ENCODE measurements around the gene PARN. TPM values are rescaled to one million over a fixed set of nuclear protein-coding genes. Genes with fewer than 3 reads are reported as not detected.
"Not testable (repeated sequence)": the region's sequence is repeated elsewhere in the genome, so short reads cannot be mapped to it uniquely, and the experiment has no call there.

The PARN gene
- total RNA-seq, 2 experiments from 2014 or later: 27.4 to 28.2 TPM

- intact Hi-C loops (cut with DNase I, micrococcal nuclease): no loop called here
- DNase-seq (peak in 4 of 14 experiments; percentile 6 to 41 (median 14)), ATAC-seq (ENCODE audit: poor library complexity) (no peak)
- H3K36me3 Mint-ChIP-seq (ENCODE audit: low read depth): no peaks in the 10 kb centered on the region
- H3K4me3 ChIP-seq (ENCODE audit: low read length): no peak overlapping the region
- H3K27ac ChIP-seq (ENCODE audit: low read depth in 1 of 2, low read length in 2 of 2): no peak overlapping the region
- H3K36me3 ChIP-seq (ENCODE audit: insufficient read depth, low read length): no peaks in the 10 kb centered on the region
- CTCF ChIA-PET: no interaction called here
- no peaks in the 10 kb centered on the region for H3K27me3 Mint-ChIP-seq
- no peak overlapping the region for H3K4me3 Mint-ChIP-seq
- H3K4me1 Mint-ChIP-seq (ENCODE audit: low read depth): peaks cover 11% of the 10 kb centered on the region
- H3K9me3 Mint-ChIP-seq: no peaks in the 10 kb centered on the region
- no peak overlapping the region for H3K27ac Mint-ChIP-seq
- H3K4me1 ChIP-seq (ENCODE audit: insufficient read depth, low read length): no peaks in the 10 kb centered on the region
- no peaks in the 10 kb centered on the region for H3K9me3 ChIP-seq (ENCODE audit: control insufficient read depth in 1 of 2, insufficient read depth in 1 of 2, low read length in 2 of 2)
- no peak for TF ChIP-seq CTCF (IDR thresholded peaks at IDR 0.05)
- H3K27me3 ChIP-seq (ENCODE audit: control insufficient read depth in 1 of 2, insufficient read depth in 2 of 2, low read length in 2 of 2): no peaks in the 10 kb centered on the region
- POLR2A ChIA-PET: no interaction called here
Measured at GRCh38 chr16:14405611-14406537, 224.2 kb downstream of the PARN start.

DNA sequence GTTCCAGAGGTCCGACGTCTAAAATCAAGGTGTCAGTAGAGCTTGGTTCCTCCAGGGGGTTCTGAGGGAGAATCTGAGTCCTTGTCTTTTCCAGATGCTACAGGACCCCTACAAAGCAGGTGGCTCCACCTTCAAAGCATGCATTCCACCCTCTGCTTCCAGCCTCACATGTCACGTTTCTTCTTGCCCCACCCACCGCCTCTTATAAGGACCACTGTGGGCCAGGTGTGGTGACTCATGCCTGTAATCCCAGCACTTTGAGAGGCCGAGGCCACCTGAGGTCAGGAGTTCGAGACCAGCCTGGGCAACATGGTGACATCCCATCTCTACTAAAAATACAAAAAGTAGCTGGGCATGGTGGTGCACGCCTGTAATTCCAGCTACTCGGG is 227.1 kb downstream of the PARN start:
- H3K27ac Mint-ChIP-seq; H3K4me1 ChIP-seq (ENCODE audit: insufficient read depth, low read length); H3K4me3 ChIP-seq (ENCODE audit: low read length); H3K27me3 Mint-ChIP-seq; POLR2A ChIA-PET; ATAC-seq (ENCODE audit: poor library complexity); H3K36me3 Mint-ChIP-seq (ENCODE audit: low read depth); DNase-seq; H3K27ac ChIP-seq (ENCODE audit: low read depth in 1 of 2, low read length in 2 of 2); H3K27me3 ChIP-seq (ENCODE audit: control insufficient read depth in 1 of 2, insufficient read depth in 2 of 2, low read length in 2 of 2); H3K36me3 ChIP-seq (ENCODE audit: insufficient read depth, low read length); CTCF ChIA-PET; H3K9me3 ChIP-seq (ENCODE audit: control insufficient read depth in 1 of 2, insufficient read depth in 1 of 2, low read length in 2 of 2); intact Hi-C loops (cut with DNase I, micrococcal nuclease); H3K9me3 Mint-ChIP-seq; H3K4me3 Mint-ChIP-seq: not testable (repeated sequence)
- H3K4me1 Mint-ChIP-seq (ENCODE audit: low read depth): peaks cover 11% of the 10 kb centered on the region

GRCh38 chr16:14402114-14403000 is 227.7 kb downstream of the PARN start:
- H3K36me3 Mint-ChIP-seq (ENCODE audit: low read depth); intact Hi-C loops (cut with DNase I, micrococcal nuclease); H3K4me1 ChIP-seq (ENCODE audit: insufficient read depth, low read length); H3K27ac Mint-ChIP-seq; CTCF ChIA-PET; H3K4me3 Mint-ChIP-seq; H3K36me3 ChIP-seq (ENCODE audit: insufficient read depth, low read length); DNase-seq; H3K9me3 Mint-ChIP-seq; H3K9me3 ChIP-seq (ENCODE audit: control insufficient read depth in 1 of 2, insufficient read depth in 1 of 2, low read length in 2 of 2); H3K27me3 ChIP-seq (ENCODE audit: control insufficient read depth in 1 of 2, insufficient read depth in 2 of 2, low read length in 2 of 2); H3K27ac ChIP-seq (ENCODE audit: low read depth in 1 of 2, low read length in 2 of 2); ATAC-seq (ENCODE audit: poor library complexity); H3K27me3 Mint-ChIP-seq; H3K4me3 ChIP-seq (ENCODE audit: low read length): not testable (repeated sequence)
- POLR2A ChIA-PET: interaction anchor here (0.6 kb wide), 1 partner anchor 42 kb away, joined by 3 read pairs; no protein-coding TSS in a partner anchor
- H3K4me1 Mint-ChIP-seq (ENCODE audit: low read depth): peaks cover 11% of the 10 kb centered on the region

- not testable (repeated sequence) for H3K27ac Mint-ChIP-seq; H3K36me3 Mint-ChIP-seq (ENCODE audit: low read depth)
- H3K4me1 Mint-ChIP-seq (ENCODE audit: low read depth): peaks cover 10% of the 10 kb centered on the region
Measured at GRCh38 chr16:14401711-14402061, 228.4 kb downstream of the PARN start.

GRCh38 chr16:14400978-14401710 is 228.9 kb downstream of the PARN start:
- H3K27ac ChIP-seq (ENCODE audit: low read depth in 1 of 2, low read length in 2 of 2); POLR2A ChIA-PET; H3K9me3 ChIP-seq (ENCODE audit: control insufficient read depth in 1 of 2, insufficient read depth in 1 of 2, low read length in 2 of 2); CTCF ChIA-PET; DNase-seq; ATAC-seq (ENCODE audit: poor library complexity); H3K4me1 ChIP-seq (ENCODE audit: insufficient read depth, low read length); H3K36me3 Mint-ChIP-seq (ENCODE audit: low read depth); H3K4me3 ChIP-seq (ENCODE audit: low read length); intact Hi-C loops (cut with DNase I, micrococcal nuclease); H3K4me1 Mint-ChIP-seq (ENCODE audit: low read depth); H3K27me3 ChIP-seq (ENCODE audit: control insufficient read depth in 1 of 2, insufficient read depth in 2 of 2, low read length in 2 of 2); H3K27me3 Mint-ChIP-seq; H3K36me3 ChIP-seq (ENCODE audit: insufficient read depth, low read length); H3K27ac Mint-ChIP-seq; H3K4me3 Mint-ChIP-seq; H3K9me3 Mint-ChIP-seq: not testable (repeated sequence)

More at GRCh38 chr16:14401711-14402061, 228.4 kb downstream of the PARN start:
- H3K9me3 Mint-ChIP-seq; H3K36me3 ChIP-seq (ENCODE audit: insufficient read depth, low read length); H3K4me3 Mint-ChIP-seq; H3K4me1 ChIP-seq (ENCODE audit: insufficient read depth, low read length); H3K27me3 Mint-ChIP-seq; CTCF ChIA-PET; ATAC-seq (ENCODE audit: poor library complexity); intact Hi-C loops (cut with DNase I, micrococcal nuclease); H3K9me3 ChIP-seq (ENCODE audit: control insufficient read depth in 1 of 2, insufficient read depth in 1 of 2, low read length in 2 of 2); H3K27ac ChIP-seq (ENCODE audit: low read depth in 1 of 2, low read length in 2 of 2); H3K4me3 ChIP-seq (ENCODE audit: low read length); H3K27me3 ChIP-seq (ENCODE audit: control insufficient read depth in 1 of 2, insufficient read depth in 2 of 2, low read length in 2 of 2); DNase-seq: not testable (repeated sequence)
- POLR2A ChIA-PET: interaction anchor here (0.6 kb wide), 1 partner anchor 42 kb away, joined by 3 read pairs; no protein-coding TSS in a partner anchor

All from CD4-positive, alpha-beta T cell (primary cell).